ENCODE data around the gene ZNF45. TPM values are rescaled to one million over a fixed set of nuclear protein-coding genes. Genes with fewer than 3 reads are reported as not detected.
"Not testable (repeated sequence)": the region's sequence is repeated elsewhere in the genome, so short reads cannot be mapped to it uniquely, and the experiment has no call there.

ZNF45 gene
- polyA plus RNA-seq, 1 donor = 17.7 TPM

DNA sequence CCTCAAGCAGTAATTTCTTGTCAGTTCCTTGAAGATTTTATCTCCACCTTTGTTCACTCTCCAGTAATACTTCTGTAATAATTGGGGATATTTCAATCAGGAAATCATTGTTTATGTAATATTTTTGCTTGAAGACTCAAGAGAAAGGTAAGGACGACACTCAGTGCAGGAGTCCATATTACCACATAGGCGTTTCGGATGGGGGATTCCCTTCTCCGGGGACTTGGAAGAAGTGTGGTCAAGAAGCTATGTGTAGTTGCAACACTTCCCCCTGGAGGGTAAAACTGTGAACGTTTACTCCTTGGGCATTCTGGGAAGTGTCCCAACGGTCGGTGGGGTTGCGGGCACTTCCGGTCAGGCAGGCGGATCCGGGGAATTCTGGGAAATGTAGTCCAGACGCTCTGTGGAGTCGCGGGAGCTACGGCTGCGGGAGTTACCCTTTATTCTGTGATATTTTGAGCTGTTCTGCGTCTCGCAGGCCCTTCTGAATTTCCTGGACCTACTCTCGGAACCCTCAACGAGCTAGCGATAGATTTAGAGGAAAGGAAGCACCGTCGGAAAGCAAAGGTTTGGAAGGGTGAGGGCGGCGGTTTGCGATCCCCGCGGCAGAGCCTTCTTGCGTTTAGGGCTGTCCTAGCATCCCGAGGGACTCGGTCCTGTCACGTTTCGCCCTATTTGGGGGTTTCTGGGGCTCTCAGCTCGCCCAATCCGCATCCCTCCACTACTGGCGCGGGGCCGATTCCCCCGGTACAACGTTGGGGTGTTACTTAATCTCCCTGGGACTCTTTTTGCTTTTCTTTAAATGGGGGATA lies 16.0 kb upstream of the ZNF45 start, which contains the start of gene ZNF221:
TSS of gene ZNF221 (plus strand) at position 395 of the 812 bp plus-strand sequence. CDS start 11,499 bp downstream, outside the sequence.
- Histone ChIP-seq H3K36me3 (ENCODE audit: control insufficient read depth, insufficient read depth, low read length) (peaks cover 9% of the 10 kb centered on the region), H3K9me3 (ENCODE audit: control insufficient read depth, low read depth, low read length) (peaks cover 5% of the 10 kb centered on the region), H3K27me3 (ENCODE audit: control insufficient read depth, insufficient read depth, low read length) (no peaks in the 10 kb centered on the region), H3K27ac (ENCODE audit: low read length) (peak within 1 kb of the TSS; percentile 59), H3K4me3 (ENCODE audit: low read length) (peak within 1 kb of the TSS; percentile 81), H3K4me1 (ENCODE audit: control insufficient read depth, insufficient read depth, low read length) (no peaks in the 10 kb centered on the region)
- WGBS (ENCODE audit: insufficient coverage, low lambda C conversion rate) = 0% methylated on average over 1 of the region's 40 CpGs
- DNase-seq = peak; percentile 95 to 96

DNA sequence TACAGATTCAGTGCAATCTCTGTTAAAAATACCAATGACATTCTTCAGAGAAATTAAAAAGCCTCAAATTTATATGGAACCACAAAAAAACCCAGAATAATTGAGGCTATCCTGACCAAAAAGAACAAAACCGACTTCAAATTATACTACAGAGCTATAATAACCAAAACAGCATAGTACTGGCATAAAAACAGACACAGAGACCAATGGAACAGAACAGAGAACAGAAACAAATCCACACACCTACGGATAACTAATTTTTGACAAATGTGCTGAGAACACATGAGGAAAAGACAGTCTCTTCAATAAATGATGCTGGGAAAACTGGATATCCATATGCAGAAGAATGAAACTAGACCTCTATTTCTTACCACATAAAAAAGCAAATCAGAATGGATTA lies 14.7 kb upstream of the ZNF45 start:
- H3K9me3 ChIP-seq (ENCODE audit: control insufficient read depth, low read depth, low read length); H3K36me3 ChIP-seq (ENCODE audit: control insufficient read depth, insufficient read depth, low read length): not testable (repeated sequence)
- no CpG with 5 or more reads among the region's 2 CpGs for WGBS (ENCODE audit: insufficient coverage, low lambda C conversion rate)

DNA sequence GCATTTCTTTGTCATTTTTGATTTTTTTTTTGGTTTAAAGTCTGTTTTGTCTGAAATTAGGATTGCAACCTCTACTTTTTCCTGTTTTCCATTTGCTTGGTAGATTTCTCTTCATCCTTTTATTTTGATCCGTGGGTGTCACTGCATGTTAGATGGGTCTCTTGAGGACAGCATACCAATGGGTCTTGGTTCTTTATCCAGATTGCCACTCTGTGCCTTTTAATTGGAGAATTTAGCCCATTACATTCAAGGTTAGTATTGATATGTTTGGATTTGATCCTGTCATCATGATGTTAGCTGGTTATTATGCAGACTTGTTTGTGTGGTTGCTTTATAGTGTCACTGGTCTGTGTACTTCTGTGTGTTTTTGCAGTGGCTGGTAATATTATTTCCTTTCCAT lies 12.3 kb upstream of the ZNF45 start:
- not testable (repeated sequence) for H3K9me3 ChIP-seq (ENCODE audit: control insufficient read depth, low read depth, low read length); H3K4me3 ChIP-seq (ENCODE audit: low read length); H3K27me3 ChIP-seq (ENCODE audit: control insufficient read depth, insufficient read depth, low read length); H3K27ac ChIP-seq (ENCODE audit: low read length); H3K36me3 ChIP-seq (ENCODE audit: control insufficient read depth, insufficient read depth, low read length); H3K4me1 ChIP-seq (ENCODE audit: control insufficient read depth, insufficient read depth, low read length); DNase-seq
- WGBS (ENCODE audit: insufficient coverage, low lambda C conversion rate) = no CpG with 5 or more reads among the region's 1 CpG

More for the DNA sequence above, 14.7 kb upstream of the ZNF45 start:
- H3K27ac ChIP-seq (ENCODE audit: low read length); H3K4me1 ChIP-seq (ENCODE audit: control insufficient read depth, insufficient read depth, low read length); H3K27me3 ChIP-seq (ENCODE audit: control insufficient read depth, insufficient read depth, low read length); DNase-seq; H3K4me3 ChIP-seq (ENCODE audit: low read length): not testable (repeated sequence)

- Histone ChIP-seq H3K9me3 (ENCODE audit: control insufficient read depth, low read depth, low read length) (no peaks in the 10 kb centered on the region), H3K27ac (ENCODE audit: low read length) (no peak overlapping the region), H3K4me1 (ENCODE audit: control insufficient read depth, insufficient read depth, low read length) (no peaks in the 10 kb centered on the region), H3K36me3 (ENCODE audit: control insufficient read depth, insufficient read depth, low read length) (no peaks in the 10 kb centered on the region), H3K4me3 (ENCODE audit: low read length) (no peak overlapping the region), H3K27me3 (ENCODE audit: control insufficient read depth, insufficient read depth, low read length) (no peaks in the 10 kb centered on the region)
- WGBS (ENCODE audit: insufficient coverage, low lambda C conversion rate) = 45% methylated on average over 2 of the region's 5 CpGs
- DNase-seq = no peak
These were observed 6.1 kb upstream of the ZNF45 start for GRCh38 chr19:43941209-43941608.

GRCh38 chr19:43940719-43941118 lies 5.6 kb upstream of the ZNF45 start:
- H3K27me3 ChIP-seq (ENCODE audit: control insufficient read depth, insufficient read depth, low read length) = no peaks in the 10 kb centered on the region
- H3K9me3 ChIP-seq (ENCODE audit: control insufficient read depth, low read depth, low read length) = no peaks in the 10 kb centered on the region
- DNase-seq = no peak
- no peak overlapping the region for H3K4me3 ChIP-seq (ENCODE audit: low read length)
- H3K36me3 ChIP-seq (ENCODE audit: control insufficient read depth, insufficient read depth, low read length) = no peaks in the 10 kb centered on the region
- WGBS (ENCODE audit: insufficient coverage, low lambda C conversion rate) = 80% methylated on average over 3 of the region's 4 CpGs
- H3K4me1 ChIP-seq (ENCODE audit: control insufficient read depth, insufficient read depth, low read length) = no peaks in the 10 kb centered on the region
- H3K27ac ChIP-seq (ENCODE audit: low read length) = no peak overlapping the region

DNA sequence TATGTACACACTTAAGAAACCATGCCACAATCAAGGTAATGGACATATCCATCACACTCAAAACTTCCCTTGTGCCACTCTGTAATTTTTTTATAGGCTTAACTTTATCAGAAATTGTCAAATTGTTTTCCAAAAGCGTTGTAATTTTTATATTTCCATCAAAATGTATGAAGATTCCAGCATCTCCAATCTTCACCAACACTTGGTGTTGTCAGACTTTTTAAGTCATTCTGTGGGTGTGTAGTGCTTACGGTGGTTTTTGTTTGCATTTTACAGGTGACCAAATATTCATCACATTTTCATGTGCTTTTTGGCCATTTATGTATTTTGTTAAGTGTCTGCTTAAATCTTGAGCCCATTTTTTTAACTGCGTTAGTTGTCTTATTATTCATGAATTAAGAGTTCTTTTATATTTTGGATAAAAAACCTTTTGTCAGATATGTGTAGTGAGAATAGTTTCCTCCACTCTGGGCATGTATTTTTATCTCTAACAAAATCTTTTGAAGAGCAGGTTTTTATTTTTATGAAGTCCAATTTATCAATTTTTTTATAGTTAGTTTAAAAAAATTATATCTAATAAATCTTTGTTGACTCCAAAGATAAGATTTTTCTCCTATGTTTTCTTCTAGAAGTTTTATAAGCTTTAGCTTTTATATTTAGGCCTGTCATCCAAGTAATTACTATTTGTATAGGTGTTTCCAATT lies 4.6 kb upstream of the ZNF45 start:
- DNase-seq = no peak
- H3K27me3 ChIP-seq (ENCODE audit: control insufficient read depth, insufficient read depth, low read length) = no peaks in the 10 kb centered on the region
- no peaks in the 10 kb centered on the region for H3K9me3 ChIP-seq (ENCODE audit: control insufficient read depth, low read depth, low read length)
- H3K27ac ChIP-seq (ENCODE audit: low read length) = no peak overlapping the region
- H3K36me3 ChIP-seq (ENCODE audit: control insufficient read depth, insufficient read depth, low read length) = no peaks in the 10 kb centered on the region
- 83% methylated on average over 2 of the region's 3 CpGs for WGBS (ENCODE audit: insufficient coverage, low lambda C conversion rate)
- no peaks in the 10 kb centered on the region for H3K4me1 ChIP-seq (ENCODE audit: control insufficient read depth, insufficient read depth, low read length)
- H3K4me3 ChIP-seq (ENCODE audit: low read length) = no peak overlapping the region

GRCh38 chr19:43936188-43936587 lies 1.1 kb upstream of the ZNF45 start:
- Histone ChIP-seq H3K36me3 (ENCODE audit: control insufficient read depth, insufficient read depth, low read length) (peaks cover 15% of the 10 kb centered on the region), H3K27ac (ENCODE audit: low read length) (no peak overlapping the region), H3K4me1 (ENCODE audit: control insufficient read depth, insufficient read depth, low read length) (peaks cover 7% of the 10 kb centered on the region), H3K9me3 (ENCODE audit: control insufficient read depth, low read depth, low read length) (no peaks in the 10 kb centered on the region), H3K27me3 (ENCODE audit: control insufficient read depth, insufficient read depth, low read length) (no peaks in the 10 kb centered on the region), H3K4me3 (ENCODE audit: low read length) (no peak overlapping the region)
- DNase-seq = no peak
- no CpG with 5 or more reads among the region's 5 CpGs for WGBS (ENCODE audit: insufficient coverage, low lambda C conversion rate)

DNA sequence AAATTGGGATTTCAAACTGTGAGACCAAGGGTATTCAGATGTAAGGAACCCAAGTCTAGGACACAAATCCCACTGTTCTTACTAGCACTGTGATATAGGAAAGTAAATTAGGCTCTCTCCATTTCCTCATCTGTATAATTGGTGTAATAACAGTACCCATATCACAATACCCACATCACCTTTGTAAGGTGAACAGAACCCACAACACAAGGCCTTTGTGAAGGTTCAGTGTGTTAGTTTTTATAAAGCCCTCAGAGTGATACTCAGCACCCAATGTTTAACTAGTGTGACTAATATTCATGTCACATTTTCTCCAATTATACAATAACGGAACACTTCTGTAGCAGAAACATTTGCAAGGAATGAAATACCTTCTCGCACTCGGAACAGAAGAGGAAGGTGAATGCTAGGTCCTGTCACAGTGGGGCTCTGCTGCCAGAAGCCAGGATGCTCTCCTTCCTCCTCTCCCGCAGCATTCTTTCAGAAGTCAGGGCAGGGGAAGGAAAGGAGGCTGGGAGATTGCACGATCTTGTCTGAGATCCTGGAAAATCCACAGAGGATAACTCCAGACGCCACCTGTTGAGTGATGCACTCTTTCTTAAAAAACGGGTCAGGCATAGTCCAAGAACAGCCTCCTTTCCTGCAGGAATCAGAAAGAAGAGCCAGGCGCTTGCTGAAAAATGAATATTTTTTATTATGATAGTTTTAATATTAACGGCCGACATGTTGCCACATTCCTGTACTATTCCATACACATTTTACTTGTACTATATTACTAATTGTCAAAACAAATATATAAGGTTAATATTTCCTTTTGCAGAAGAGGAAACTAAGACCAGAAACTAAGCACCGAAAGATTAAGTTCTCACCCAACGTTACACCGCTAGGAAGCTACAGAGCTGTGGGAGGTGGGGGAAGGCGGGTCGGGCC lies 762 bp downstream of the ZNF45 start:
- peak overlapping the region; percentile 83 for H3K27ac ChIP-seq (ENCODE audit: low read length)
- peaks cover 7% of the 10 kb centered on the region for H3K4me1 ChIP-seq (ENCODE audit: control insufficient read depth, insufficient read depth, low read length)
- no CpG with 5 or more reads among the region's 15 CpGs for WGBS (ENCODE audit: insufficient coverage, low lambda C conversion rate)
- peak overlapping the region; percentile 78 for H3K4me3 ChIP-seq (ENCODE audit: low read length)
- no peaks in the 10 kb centered on the region for H3K27me3 ChIP-seq (ENCODE audit: control insufficient read depth, insufficient read depth, low read length)
- peak in 1 of 2 donors; percentile 13 for DNase-seq
- no peaks in the 10 kb centered on the region for H3K9me3 ChIP-seq (ENCODE audit: control insufficient read depth, low read depth, low read length)
- H3K36me3 ChIP-seq (ENCODE audit: control insufficient read depth, insufficient read depth, low read length) = peaks cover 30% of the 10 kb centered on the region

GRCh38 chr19:43928820-43929219 lies 6.3 kb downstream of the ZNF45 start:
- Histone ChIP-seq H3K4me1 (ENCODE audit: control insufficient read depth, insufficient read depth, low read length) (peaks cover 1% of the 10 kb centered on the region), H3K9me3 (ENCODE audit: control insufficient read depth, low read depth, low read length) (no peaks in the 10 kb centered on the region), H3K27ac (ENCODE audit: low read length) (no peak overlapping the region), H3K27me3 (ENCODE audit: control insufficient read depth, insufficient read depth, low read length) (no peaks in the 10 kb centered on the region), H3K36me3 (ENCODE audit: control insufficient read depth, insufficient read depth, low read length) (peaks cover 78% of the 10 kb centered on the region), H3K4me3 (ENCODE audit: low read length) (no peak overlapping the region)
- no peak for DNase-seq
- no CpG with 5 or more reads among the region's 5 CpGs for WGBS (ENCODE audit: insufficient coverage, low lambda C conversion rate)

GRCh38 chr19:43923875-43924274 lies 11.2 kb downstream of the ZNF45 start:
- Histone ChIP-seq H3K9me3 (ENCODE audit: control insufficient read depth, low read depth, low read length) (peaks cover 7% of the 10 kb centered on the region), H3K4me3 (ENCODE audit: low read length) (no peak overlapping the region), H3K4me1 (ENCODE audit: control insufficient read depth, insufficient read depth, low read length) (no peaks in the 10 kb centered on the region), H3K36me3 (ENCODE audit: control insufficient read depth, insufficient read depth, low read length) (peaks cover 76% of the 10 kb centered on the region), H3K27ac (ENCODE audit: low read length) (no peak overlapping the region), H3K27me3 (ENCODE audit: control insufficient read depth, insufficient read depth, low read length) (no peaks in the 10 kb centered on the region)
- no peak for DNase-seq

Measured in large intestine (tissue), 3 donors.